Testis (tissue), 3 donors: ENCODE results near the gene ST6GALNAC6. TPM values are rescaled to one million over a fixed set of nuclear protein-coding genes. Genes with fewer than 3 reads are reported as not detected.

Experiments
- DNase-seq: peaks from one replicate; pipeline ENCODE4 v3.0.0-alpha.2; 2019
- H3K27ac ChIP-seq, 2 donors: fragments of 200-600 bp; sonication (generic); one replicate each; pipeline ENCODE4 v1.5.1; 2019
- H3K27me3 ChIP-seq: fragments of 200-600 bp; sonication (generic); one replicate; pipeline ENCODE4 v1.5.1; 2019
- H3K36me3 ChIP-seq: fragments of 200-600 bp; sonication (generic); one replicate; pipeline ENCODE4 v1.5.1; 2017; ENCODE audit warnings: low read depth; ENCODE audit errors: missing control alignments
- H3K4me1 ChIP-seq: fragments of 200-600 bp; sonication (generic); one replicate; pipeline ENCODE4 v1.5.1; 2019
- H3K4me3 ChIP-seq, 2 donors: fragments of 200-600 bp; sonication (generic); one replicate each; pipeline ENCODE4 v1.5.1; 2017 to 2019
- H3K9me3 ChIP-seq: fragments of 200-600 bp; sonication (generic); one replicate; pipeline ENCODE4 v1.5.1; 2017
- CTCF ChIP-seq, 3 experiments: fragments of 450-650 bp in 2 of 3; fragments of 200-600 bp in 1 of 3; sonication (generic) in 1 of 3; IDR thresholded peaks; one replicate each; pipeline ENCODE4 v1.5.1; 2016 to 2019; ENCODE audit warnings: antibody characterized with exemption in 3 of 3, mild to moderate bottlenecking in 2 of 3, moderate library complexity in 1 of 3
- POLR2A ChIP-seq: fragments of 450-650 bp; IDR thresholded peaks from one replicate; pipeline ENCODE4 v1.6.1; 2017; ENCODE audit warnings: antibody characterized with exemption, mild to moderate bottlenecking, moderate library complexity
- WGBS, 2 donors: methylation state at CpG; one replicate each; pipeline ENCODE4 v1.1.5; 2018; 5-methylcytosine and 5-hydroxymethylcytosine counted together
- intact Hi-C: fragments of 100-400 bp; cut with DNase I; formaldehyde crosslinking; loops from one replicate; pipeline ENCODE4 v1.15.1; 2023; ENCODE audit warnings: low total_unique reads
- polyA plus RNA-seq: library from polyadenylated mRNA; stranded (reverse); fragments of 350-450 nt; fragmentation: Illumina TruSeq; extraction: RNeasy Lipid Tissue Mini Kit (QIAGEN cat#74804); gene quantifications from one replicate; pipeline ENCODE4 v1.2.3, GENCODE V29; 2014; ENCODE audit warnings: low read depth, low replicate concordance; ENCODE audit not compliant: insufficient read depth
- total RNA-seq, 2 donors: library from RNA; depleted of rRNA; stranded (reverse); fragments of >200 nt; gene quantifications; one replicate each; pipeline ENCODE4 v1.2.3, GENCODE V29; 2016

Gene ST6GALNAC6
- total and polyA plus RNA-seq, 3 donors from 2014 or later, result 43.0 to 70.3 (median 46.3) TPM

GRCh38 chr9:127892831-127893230 is 6.6 kb downstream of the ST6GALNAC6 start:
- TF ChIP-seq CTCF (IDR thresholded peaks at IDR 0.05) (no peak), POLR2A (no peak)
- 84 to 88% methylated on average over 6 of the region's 6 CpGs for WGBS, 2 donors
- no peak for DNase-seq
- no peaks in the 10 kb centered on the region for H3K36me3 ChIP-seq
- H3K4me3 ChIP-seq, result no peak overlapping the region
- intact Hi-C loops, result no loop called here
- no peak overlapping the region for H3K27ac ChIP-seq
- no peaks in the 10 kb centered on the region for H3K27me3 ChIP-seq
- H3K9me3 ChIP-seq, result no peaks in the 10 kb centered on the region
- H3K4me1 ChIP-seq, result peaks cover 17% of the 10 kb centered on the region

GRCh38 chr9:127890053-127890452 is 9.3 kb downstream of the ST6GALNAC6 start:
- no peak for TF ChIP-seq CTCF (IDR thresholded peaks at IDR 0.05)
- no peak for TF ChIP-seq POLR2A
- no peak overlapping the region for H3K27ac ChIP-seq
- H3K36me3 ChIP-seq, result no peaks in the 10 kb centered on the region
- H3K4me1 ChIP-seq, result peaks cover 15% of the 10 kb centered on the region
- no peaks in the 10 kb centered on the region for H3K9me3 ChIP-seq
- intact Hi-C loops, result no loop called here
- 91 to 100% methylated on average over 3 of the region's 3 CpGs for WGBS, 2 donors
- no peaks in the 10 kb centered on the region for H3K27me3 ChIP-seq
- no peak for DNase-seq
- no peak overlapping the region for H3K4me3 ChIP-seq

GRCh38 chr9:127887792-127888191 is 11.6 kb downstream of the ST6GALNAC6 start:
- Histone ChIP-seq H3K27me3 (no peaks in the 10 kb centered on the region), H3K27ac (no peak overlapping the region), H3K4me3 (no peak overlapping the region), H3K9me3 (no peaks in the 10 kb centered on the region), H3K36me3 (no peaks in the 10 kb centered on the region), H3K4me1 (peaks cover 26% of the 10 kb centered on the region)
- no peak for DNase-seq
- WGBS, 2 donors, result 76 to 77% methylated on average over 2 of the region's 2 CpGs
- intact Hi-C loops, result no loop called here
- TF ChIP-seq CTCF (IDR thresholded peaks at IDR 0.05) (peak in 1 of 3 experiments; percentile 22), POLR2A (no peak)

- no peak overlapping the region for H3K4me3 ChIP-seq
- H3K9me3 ChIP-seq, result no peaks in the 10 kb centered on the region
- peak; percentile 70 for DNase-seq
- TF ChIP-seq POLR2A, result no peak
- no peak for TF ChIP-seq CTCF (IDR thresholded peaks at IDR 0.05)
- peaks cover 26% of the 10 kb centered on the region for H3K4me1 ChIP-seq
- no peaks in the 10 kb centered on the region for H3K27me3 ChIP-seq
- intact Hi-C loops, result no loop called here
- H3K27ac ChIP-seq, result no peak overlapping the region
- no peaks in the 10 kb centered on the region for H3K36me3 ChIP-seq
- WGBS, 2 donors, result 60 to 72% methylated on average over 17 of the region's 18 CpGs
Measured at GRCh38 chr9:127886401-127886972, 12.9 kb downstream of the ST6GALNAC6 start.
